Osteoblast (primary cell): Measurements from ENCODE around the gene CARD6. TPM values are rescaled to one million over a fixed set of nuclear protein-coding genes. Genes with fewer than 3 reads are reported as not detected.
"Not testable (repeated sequence)": the region's sequence is repeated elsewhere in the genome, so short reads cannot be mapped to it uniquely, and the experiment has no call there.

Experiments used
- DNase-seq: peaks from one replicate; pipeline ENCODE4 v3.0.0; 2011; ENCODE audit warnings: low spot score, mixed read lengths; ENCODE audit not compliant: insufficient read length; ENCODE audit errors: missing footprints
- H2AFZ ChIP-seq: 2 replicates; pipeline ENCODE4 v1.6.0; 2011; ENCODE audit warnings: mild to moderate bottlenecking, low read length
- H3K27ac ChIP-seq: 2 replicates; pipeline ENCODE4 v1.5.1; 2011; ENCODE audit warnings: mild to moderate bottlenecking, low read depth, low read length, moderate library complexity
- H3K27me3 ChIP-seq: 2 replicates; pipeline ENCODE4 v1.6.0; 2012; ENCODE audit warnings: mild to moderate bottlenecking, control low read depth, inconsistent platforms, low read length, moderate library complexity; ENCODE audit not compliant: insufficient read depth
- H3K36me3 ChIP-seq: 2 replicates; pipeline ENCODE4 v1.5.1; 2011; ENCODE audit warnings: mild to moderate bottlenecking, low read length, control low read depth, moderate library complexity; ENCODE audit not compliant: insufficient read depth
- H3K4me1 ChIP-seq: 2 replicates; pipeline ENCODE4 v1.5.1; 2011; ENCODE audit warnings: mild to moderate bottlenecking, low read length, control low read depth, moderate library complexity; ENCODE audit not compliant: insufficient read depth
- H3K4me2 ChIP-seq: 2 replicates; pipeline ENCODE4 v1.6.0; 2011; ENCODE audit warnings: mild to moderate bottlenecking, low read length; ENCODE audit not compliant: insufficient read depth
- H3K4me3 ChIP-seq: fragments of 200-600 bp; sonication (generic); 3 replicates; pipeline ENCODE4 v1.5.1; 2012; ENCODE audit warnings: mild to moderate bottlenecking, low read length, inconsistent platforms; ENCODE audit not compliant: insufficient read depth
- H3K79me2 ChIP-seq: 2 replicates; pipeline ENCODE4 v1.6.0; 2012; ENCODE audit warnings: mild to moderate bottlenecking, low read length, control low read depth, inconsistent platforms; ENCODE audit not compliant: insufficient read depth
- H3K9me3 ChIP-seq: 2 replicates; pipeline ENCODE4 v1.5.1; 2011; ENCODE audit warnings: low read depth, low read length, control low read depth
- H4K20me1 ChIP-seq: 2 replicates; pipeline ENCODE4 v1.6.0; 2012; ENCODE audit warnings: mild to moderate bottlenecking, low read length, control low read depth; ENCODE audit not compliant: insufficient read depth
- CTCF ChIP-seq: IDR thresholded peaks from 2 replicates; pipeline ENCODE4 v1.5.1; 2011; ENCODE audit warnings: mild to moderate bottlenecking, low read depth, low read length, moderate library complexity; ENCODE audit errors: extremely low read depth
- total RNA-seq: library from RNA; depleted of rRNA; stranded (reverse); fragments of >200 nt; gene quantifications from 2 replicates; pipeline ENCODE4 v1.2.3, GENCODE V29; 2012

The CARD6 gene
- total RNA-seq, 1 donor = 19.5 TPM

GRCh38 chr5:40846371-40846770 lies 5.2 kb downstream of the CARD6 start:
- Histone ChIP-seq H3K27me3 (no peaks in the 10 kb centered on the region), H3K9me3 (no peaks in the 10 kb centered on the region), H3K4me3 (no peak overlapping the region), H3K79me2 (peaks cover 8% of the 10 kb centered on the region), H4K20me1 (no peaks in the 10 kb centered on the region), H3K4me2 (no peak overlapping the region), H3K4me1 (peaks cover 12% of the 10 kb centered on the region), H3K27ac (no peak overlapping the region), H3K36me3 (no peaks in the 10 kb centered on the region), H2AFZ (no peak overlapping the region)
- no peak for DNase-seq
- no peak for TF ChIP-seq CTCF

GRCh38 chr5:40847525-40847924 lies 6.4 kb downstream of the CARD6 start:
- H3K79me2 ChIP-seq = peaks cover 8% of the 10 kb centered on the region
- TF ChIP-seq CTCF = no peak
- no peak overlapping the region for H2AFZ ChIP-seq
- no peaks in the 10 kb centered on the region for H4K20me1 ChIP-seq
- H3K4me3 ChIP-seq = no peak overlapping the region
- DNase-seq = no peak
- H3K27ac ChIP-seq = no peak overlapping the region
- H3K36me3 ChIP-seq = no peaks in the 10 kb centered on the region
- H3K4me2 ChIP-seq = no peak overlapping the region
- H3K27me3 ChIP-seq = no peaks in the 10 kb centered on the region
- H3K4me1 ChIP-seq = peaks cover 8% of the 10 kb centered on the region
- H3K9me3 ChIP-seq = no peaks in the 10 kb centered on the region

- no peaks in the 10 kb centered on the region for H4K20me1 ChIP-seq
- peaks cover 6% of the 10 kb centered on the region for H3K36me3 ChIP-seq
- no peak overlapping the region for H3K27ac ChIP-seq
- DNase-seq = no peak
- no peaks in the 10 kb centered on the region for H3K4me1 ChIP-seq
- H3K9me3 ChIP-seq = no peaks in the 10 kb centered on the region
- no peak for TF ChIP-seq CTCF
- H3K27me3 ChIP-seq = no peaks in the 10 kb centered on the region
- H3K79me2 ChIP-seq = no peaks in the 10 kb centered on the region
- H3K4me3 ChIP-seq = no peak overlapping the region
- H3K4me2 ChIP-seq = no peak overlapping the region
- no peak overlapping the region for H2AFZ ChIP-seq
Observed at GRCh38 chr5:40853632-40854192, 12.5 kb downstream of the CARD6 start.

- no peaks in the 10 kb centered on the region for H3K4me1 ChIP-seq
- H3K27ac ChIP-seq = no peak overlapping the region
- H3K36me3 ChIP-seq = no peaks in the 10 kb centered on the region
- H4K20me1 ChIP-seq = no peaks in the 10 kb centered on the region
- TF ChIP-seq CTCF = no peak
- no peak overlapping the region for H3K4me3 ChIP-seq
- no peaks in the 10 kb centered on the region for H3K27me3 ChIP-seq
- no peaks in the 10 kb centered on the region for H3K79me2 ChIP-seq
- no peak overlapping the region for H2AFZ ChIP-seq
- no peak overlapping the region for H3K4me2 ChIP-seq
- H3K9me3 ChIP-seq = no peaks in the 10 kb centered on the region
- no peak for DNase-seq
Observed at GRCh38 chr5:40860711-40861110, 19.5 kb downstream of the CARD6 start.

DNA sequence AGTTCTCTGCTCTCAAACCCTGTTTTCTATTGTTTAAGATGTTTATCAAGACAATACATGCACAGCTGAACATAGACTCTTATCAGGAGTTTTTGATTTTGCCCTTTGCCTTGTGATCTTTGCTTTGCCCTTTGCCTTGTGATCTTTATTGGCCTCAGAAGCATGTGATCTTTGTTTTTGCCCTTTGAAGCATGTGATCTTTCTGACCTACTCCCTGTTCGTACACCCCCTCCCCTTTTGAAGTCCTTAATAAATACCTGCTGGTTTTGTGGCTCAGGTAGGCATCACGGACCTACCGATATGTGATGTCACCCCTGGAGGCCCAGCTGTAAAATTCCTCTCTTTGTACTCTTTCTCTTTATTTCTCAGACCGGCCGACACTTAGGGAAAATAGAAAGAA lies 23.8 kb downstream of the CARD6 start:
- H3K4me1 ChIP-seq, H3K27me3 ChIP-seq, H3K4me2 ChIP-seq, H3K4me3 ChIP-seq, H2AFZ ChIP-seq, H4K20me1 ChIP-seq, H3K36me3 ChIP-seq, H3K79me2 ChIP-seq, H3K27ac ChIP-seq, H3K9me3 ChIP-seq, DNase-seq: not testable (repeated sequence)
